Dedifferentiated amniotic fluid mesenchymal stem cell (primary cell): ENCODE measurements around the gene MIER1.
"Not testable (repeated sequence)": the region's sequence is repeated elsewhere in the genome, so short reads cannot be mapped to it uniquely, and the experiment has no call there.

Experiments
- DNase-seq: peaks from one replicate; pipeline ENCODE4 v3.0.0-alpha.2; 2016; ENCODE audit errors: extremely low spot score

MIER1 gene

DNA sequence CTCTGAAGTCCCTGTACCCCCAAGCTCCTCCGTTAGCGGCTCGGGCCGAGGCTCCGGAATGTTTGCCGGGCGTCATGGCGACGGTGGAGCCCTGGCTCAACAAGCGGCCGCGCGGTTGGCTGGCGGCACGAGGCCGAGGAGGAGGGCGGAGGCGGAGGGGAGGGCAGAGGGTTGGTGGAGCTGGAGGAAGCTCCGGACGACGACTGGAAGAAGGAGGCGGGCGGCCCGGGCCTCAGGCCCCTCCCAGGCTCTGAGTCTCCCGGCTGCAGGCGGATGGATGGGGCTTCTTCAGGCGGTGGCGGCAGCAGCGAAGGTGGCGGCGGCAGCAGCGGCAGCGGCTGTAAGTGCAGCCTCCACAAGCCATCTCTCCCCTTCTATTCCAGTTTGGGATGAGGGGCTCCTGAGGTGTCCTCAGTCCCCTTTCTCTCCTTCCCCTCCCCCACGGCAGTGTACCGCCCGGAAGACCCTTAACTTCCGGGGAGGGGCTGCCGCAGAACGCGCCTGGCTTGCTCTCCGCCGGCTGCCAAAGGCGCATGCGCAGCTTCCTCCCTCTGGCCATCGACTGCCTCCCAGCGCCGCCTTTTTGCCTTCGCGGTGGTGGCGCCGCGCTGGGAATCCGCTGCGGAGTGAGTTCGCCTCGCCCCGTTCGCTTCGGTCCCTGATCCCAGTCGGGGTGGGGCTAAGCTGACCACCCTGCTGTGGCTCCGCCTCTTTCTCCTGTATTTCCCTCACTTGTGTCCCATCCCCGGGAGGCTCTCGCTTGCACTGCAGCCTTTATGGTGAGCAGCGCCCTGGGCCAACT is at the start of gene MIER1, which contains the start of gene DNAI4:
Gene MIER1 (plus strand): TSS at position 235 of the 802 bp plus-strand sequence. CDS start 39 bp downstream, at position 274.
Gene DNAI4 (minus strand): TSS at position 101 of the 802 bp plus-strand sequence. CDS start 25 bp downstream, at position 76.
- peak; percentile 98 for DNase-seq

DNA sequence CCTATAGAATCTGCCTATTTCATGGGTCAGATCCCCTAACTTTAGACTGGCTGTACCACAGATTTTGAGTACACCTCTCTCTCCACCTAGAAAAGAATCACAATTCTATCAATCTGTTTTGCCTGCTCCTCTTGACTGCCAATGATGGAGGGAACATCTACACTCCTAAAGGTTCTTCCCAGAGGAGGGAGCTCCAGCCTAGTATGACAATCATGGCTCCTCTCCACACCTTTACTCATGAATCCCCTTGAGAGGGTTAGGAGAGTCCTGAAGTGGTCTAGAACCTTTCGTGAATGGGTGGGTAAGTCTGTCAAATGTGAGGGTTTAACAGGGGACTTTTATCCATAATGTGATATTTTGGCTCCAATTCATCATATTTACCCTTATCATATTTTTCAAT is 48.1 kb upstream of the MIER1 start:
- no peak for DNase-seq

DNA sequence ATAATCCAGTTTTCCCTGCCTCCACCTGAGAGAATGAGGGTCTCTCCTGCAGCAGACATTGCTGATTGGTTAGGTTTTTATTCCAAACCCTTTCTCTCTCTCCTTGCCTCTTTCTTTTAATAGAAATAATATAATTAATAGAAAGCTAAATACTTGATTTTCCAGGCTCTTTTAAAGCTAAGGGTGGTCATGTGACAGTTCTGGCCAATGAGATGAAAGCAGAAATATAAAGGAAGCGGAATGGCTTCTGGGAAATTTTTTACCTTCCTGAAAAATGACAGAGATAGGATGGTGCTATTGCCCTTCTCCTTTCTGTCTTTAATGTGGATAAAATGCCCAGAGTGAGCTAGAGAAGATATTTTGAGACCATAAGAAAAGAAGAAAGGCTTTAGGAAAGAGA is 35.8 kb upstream of the MIER1 start:
- DNase-seq: no peak

DNA sequence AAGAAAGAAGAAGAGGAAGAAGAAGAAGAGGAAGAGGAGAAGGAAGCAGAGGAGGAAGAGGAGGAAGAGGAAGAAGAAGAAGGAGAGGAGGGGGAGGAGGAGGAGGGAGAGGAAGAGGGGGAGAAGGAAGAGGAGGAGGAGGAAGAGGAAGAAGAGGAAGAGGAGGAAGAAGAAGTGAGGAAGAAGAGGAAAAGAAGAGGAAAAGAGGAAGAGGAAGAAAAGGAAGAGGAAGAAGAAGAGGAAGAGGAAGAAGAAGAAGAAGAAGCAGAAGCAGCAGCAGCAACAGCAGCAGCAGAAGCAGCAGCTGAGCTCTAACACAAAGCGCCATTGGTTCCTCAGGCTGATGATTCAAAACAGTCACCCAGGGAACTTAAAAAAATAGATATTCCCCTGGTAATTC is 34.2 kb upstream of the MIER1 start:
- no peak for DNase-seq

DNA sequence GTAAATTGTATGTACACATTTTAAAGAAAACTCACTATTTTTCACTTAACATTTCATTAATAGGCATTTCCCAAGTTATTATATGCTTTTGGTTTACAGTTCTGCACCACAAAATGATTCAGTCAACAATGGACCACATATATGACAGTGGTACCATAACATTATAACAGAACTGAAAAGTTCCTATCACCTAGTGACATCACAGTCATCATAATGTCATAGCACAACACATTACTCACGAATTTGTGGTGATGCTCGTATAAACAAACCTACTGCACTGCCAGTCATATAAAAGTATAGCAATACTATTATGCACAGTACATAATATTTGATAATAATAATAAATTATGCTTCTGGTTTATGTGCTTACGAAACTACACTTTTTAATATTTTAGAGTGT is 31.1 kb upstream of the MIER1 start:
- no peak for DNase-seq

DNA sequence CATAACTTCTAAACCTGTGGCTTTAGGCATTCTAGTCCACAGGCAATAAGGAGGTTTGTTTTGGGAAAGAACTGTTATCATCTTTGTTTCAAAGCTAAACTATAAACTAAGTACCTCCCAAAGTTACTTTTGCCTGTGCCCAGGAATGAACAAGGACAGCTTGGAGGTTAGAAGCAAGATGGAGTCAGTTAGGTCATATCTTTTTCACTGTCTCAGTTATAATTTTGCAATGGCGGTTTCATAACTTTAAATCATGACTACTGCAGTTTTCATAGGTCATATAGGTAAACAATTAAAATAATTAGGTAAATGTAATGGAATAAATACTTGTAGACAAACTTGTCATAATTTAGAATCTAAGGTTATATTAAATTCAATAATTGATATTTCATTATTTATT is 9.6 kb upstream of the MIER1 start:
- DNase-seq: not testable (repeated sequence)

DNA sequence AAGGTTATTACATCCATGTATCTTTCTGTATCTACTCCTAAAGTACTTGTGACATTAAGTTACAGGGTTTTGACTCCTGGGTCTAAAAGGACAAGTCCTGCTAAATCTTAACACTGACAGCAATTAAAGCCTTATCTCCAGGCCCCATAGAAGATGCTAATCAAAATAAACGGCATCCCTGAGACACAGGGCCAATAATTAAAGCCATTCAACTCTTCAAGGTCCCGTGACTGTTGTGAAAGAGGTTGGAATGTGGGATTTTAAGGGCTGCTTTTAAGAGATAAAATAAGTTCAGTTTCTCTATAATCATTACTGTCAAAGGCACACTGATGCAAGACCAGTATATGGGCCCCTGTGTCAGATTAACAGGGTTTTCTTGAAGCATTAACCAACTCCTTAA is 8.5 kb upstream of the MIER1 start:
- DNase-seq: no peak

DNA sequence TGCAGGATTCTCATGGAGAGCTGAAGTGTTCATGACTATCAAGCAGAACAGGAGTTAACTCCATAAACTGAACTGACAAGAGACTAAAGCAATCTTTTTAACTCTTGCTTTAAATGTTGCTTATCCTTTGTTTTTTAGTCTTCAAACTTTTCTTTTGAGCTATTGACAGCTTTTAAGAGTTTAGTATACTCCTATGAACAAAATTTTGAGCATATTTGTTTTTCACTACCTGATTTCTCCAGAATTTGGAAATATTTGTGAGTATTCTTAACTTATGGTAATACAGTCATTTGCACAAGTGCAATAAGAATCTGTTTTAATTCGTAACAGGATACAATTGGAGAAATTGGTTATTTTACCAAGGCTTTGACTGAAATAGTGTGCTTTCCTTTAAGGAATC is 7.3 kb upstream of the MIER1 start:
- no peak for DNase-seq

DNA sequence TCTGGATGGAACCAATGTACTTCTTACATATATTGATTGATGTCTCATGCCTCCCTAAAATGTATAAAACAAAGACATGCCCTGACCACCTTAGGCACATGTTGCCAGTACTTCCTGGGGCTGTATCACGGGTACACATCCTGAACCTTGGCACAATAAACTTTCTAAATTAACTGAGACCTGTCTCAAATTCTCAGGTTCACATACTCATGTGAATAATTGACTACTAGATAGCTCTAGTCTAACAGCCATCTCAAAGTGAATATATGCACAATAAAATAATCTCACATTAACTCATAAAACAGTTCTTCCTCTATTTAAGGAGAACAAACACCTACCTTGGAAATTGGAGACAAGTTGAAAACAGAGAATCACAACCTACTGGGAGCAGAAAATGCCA is 5.7 kb upstream of the MIER1 start:
- no peak for DNase-seq

DNA sequence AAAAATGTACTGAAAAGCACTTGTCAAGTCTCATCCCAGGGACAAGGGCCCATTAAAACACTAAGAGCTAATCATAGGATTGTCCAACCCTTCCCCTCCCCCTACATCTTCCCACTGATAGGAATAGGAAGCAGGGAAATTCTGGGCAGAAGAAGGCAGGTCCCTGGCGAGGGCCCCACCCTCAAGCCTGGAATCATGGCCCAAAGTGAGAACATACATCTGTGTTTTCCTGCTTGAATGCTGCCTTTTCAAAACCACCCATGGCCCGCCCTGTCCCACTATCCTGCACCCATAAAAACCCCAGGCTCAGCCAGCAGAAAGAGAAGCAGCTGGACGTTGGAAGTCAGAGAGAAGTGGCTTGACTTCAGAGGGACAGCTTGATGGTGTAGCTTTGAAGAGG is 5.0 kb upstream of the MIER1 start:
- no peak for DNase-seq

DNA sequence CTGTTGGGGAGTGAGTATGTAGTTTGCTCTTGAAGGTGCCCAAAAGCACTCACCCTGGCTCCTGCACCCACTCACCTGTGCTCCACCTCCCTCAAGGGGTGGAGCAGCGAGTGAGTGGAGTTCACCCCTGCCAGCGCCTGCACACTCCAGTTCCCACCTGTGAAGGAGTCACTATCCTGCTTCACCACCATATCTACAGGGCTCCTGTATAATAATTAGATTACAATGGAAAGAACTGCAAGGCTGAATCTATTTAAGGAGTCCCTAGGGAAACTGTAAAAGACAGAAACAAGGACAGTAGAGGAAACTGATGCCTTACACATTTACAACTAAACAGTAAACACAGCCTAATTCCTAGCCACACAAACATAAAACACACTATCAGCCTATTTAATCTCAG is 4.2 kb upstream of the MIER1 start:
- no peak for DNase-seq

DNA sequence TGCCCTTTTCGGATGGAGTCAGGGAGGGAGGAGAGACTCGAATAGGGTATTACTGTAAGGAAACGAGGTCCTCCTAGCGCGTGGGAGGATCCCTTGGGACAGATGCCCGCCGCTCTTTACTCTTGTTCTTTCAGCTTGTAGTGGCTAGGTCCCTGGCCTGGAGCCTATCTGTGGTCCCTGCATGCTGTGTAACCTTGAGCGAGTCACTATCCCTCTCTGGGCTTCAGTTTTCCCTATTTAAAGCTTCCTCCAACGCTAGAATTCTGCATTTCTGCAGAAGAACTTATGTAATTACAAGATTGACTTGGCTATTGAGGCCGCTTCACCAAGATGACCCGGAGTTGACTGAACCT is 744 bp downstream of the MIER1 start:
- no peak for DNase-seq

DNA sequence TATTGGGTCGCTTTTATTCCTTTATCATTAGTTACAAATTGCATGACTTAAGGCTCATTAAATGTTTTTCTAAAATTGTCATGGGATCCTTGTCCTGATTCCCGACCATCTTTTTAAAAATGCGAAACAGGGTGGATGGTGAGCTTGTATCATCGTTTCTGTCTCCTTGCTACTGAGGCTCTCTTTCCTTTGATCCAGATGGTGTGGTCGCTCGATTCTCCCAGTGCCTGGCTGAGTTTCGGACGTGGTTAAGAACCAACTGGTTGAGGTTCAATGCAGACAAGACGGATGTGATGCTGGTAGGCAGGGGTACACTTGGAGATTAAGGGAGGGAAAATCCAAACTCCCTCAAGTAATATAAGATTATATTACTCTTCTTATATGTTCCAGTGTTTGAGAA is 1.2 kb downstream of the MIER1 start:
- no peak for DNase-seq

DNA sequence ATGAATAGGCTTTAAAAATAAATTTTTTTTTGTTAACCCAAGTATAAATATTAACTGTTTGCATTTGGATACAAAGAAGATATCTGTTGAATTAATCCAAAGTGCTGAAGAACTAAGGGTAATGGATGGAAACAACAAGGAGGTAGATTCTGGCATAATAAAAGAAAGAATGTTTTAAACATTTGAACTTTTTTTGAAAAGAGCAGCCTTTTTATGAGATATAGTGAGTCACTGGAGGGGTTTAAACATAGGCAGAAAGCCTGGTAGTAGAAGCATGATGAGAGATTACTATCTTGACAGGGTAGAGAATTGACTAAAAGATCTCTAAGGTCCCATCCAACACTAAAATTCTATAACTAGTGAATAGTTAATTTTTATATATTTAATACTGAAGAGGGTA is 2.7 kb downstream of the MIER1 start:
- DNase-seq: no peak

DNA sequence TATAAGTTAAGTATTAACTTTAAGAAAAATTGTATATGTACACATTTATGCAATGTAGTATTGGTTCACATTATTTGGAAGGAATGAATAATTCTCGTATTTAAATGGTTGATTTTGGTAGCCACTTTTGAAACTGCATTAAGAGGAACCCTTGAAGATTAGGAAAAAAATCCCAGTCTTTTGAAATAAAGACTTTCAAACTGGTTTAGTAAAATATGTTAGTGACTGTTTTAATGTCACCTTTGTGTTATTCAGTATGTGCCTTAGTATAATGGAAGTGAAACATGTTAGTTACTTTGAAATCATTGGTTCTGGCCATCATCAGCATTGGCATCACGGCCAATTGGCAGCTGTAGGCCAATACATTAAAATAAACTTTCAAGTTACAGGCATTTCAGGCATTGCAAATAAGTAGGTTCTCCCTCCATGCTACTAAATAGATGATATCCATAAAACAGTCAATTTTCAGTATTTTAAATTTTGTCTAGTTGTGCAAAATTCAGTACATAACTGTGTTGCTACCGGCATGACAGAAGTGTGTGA is 4.4 kb downstream of the MIER1 start:
- DNase-seq: no peak

DNA sequence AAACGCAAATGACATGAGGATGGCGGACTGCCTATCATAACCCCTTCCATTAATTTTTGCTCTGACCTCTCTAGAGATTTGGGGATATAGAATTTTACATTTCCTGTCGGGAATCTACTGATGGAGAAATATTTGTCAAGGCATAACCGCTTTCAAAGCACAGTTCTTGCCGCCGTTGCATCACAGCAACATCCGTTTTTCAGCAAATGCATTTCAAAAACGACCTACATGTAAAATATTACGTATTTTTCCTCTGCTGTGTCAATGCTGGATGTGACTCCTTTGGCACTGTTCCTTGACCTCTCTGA is 4.9 kb downstream of the MIER1 start:
- DNase-seq: no peak

DNA sequence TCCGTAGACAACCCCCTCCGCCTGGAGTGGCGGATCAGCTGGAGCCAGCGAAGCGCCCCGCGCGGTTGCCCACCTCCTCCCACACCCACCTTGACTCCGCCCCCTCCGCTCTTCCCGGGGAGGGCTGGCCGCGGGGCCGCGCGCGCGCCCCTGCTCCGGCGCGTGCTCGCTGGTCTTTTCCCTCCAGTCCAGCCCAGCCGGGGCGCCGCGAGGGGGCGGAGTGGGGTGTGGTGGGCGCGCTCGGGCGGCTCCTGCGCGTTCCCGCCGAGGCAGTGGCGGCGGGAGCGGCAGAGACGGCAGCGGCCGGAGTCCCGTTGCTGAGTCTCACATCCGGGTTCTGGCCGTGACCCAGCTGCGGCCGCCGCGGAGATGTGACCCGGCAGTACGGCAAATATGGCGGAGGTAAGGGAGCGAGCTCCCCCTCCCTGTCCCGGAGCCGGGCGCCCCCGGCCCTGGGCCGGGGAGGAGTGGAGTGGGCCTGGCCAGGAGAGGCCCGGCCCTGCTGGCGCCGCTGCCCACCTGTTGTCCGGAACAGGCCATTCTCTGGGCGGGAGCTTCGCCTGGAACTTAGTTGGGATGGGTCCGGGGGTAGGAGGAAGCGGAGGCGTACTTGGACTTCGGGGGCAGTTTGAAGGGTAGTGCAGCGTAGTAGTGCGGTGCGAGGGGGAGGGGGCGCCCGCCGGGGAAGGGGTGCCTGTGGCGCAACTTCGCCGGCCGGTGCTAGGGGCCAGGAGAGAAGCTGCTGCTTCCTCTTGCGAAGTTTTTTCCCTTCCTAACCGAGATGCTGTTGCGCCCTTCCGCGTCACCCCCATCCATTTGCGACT is 5.4 kb downstream of the MIER1 start:
- peak; percentile 84 for DNase-seq

DNA sequence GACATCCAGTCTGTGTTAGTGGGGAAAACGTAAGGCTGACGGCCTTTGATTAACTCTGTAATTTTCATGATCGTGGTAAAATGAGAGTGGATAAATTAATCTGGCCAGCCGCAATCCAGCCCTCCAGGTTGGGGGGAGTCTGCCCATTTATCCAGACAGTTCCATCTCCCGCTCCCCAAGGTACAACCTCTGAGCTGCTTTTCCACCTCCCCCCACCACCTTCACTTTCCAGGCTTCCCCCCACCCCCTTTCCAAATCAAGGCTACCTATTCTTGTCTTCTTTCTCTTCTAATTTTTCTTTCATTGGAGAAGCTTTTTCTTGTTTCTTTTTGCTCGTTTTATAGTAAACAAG is 6.0 kb downstream of the MIER1 start:
- no peak for DNase-seq

DNA sequence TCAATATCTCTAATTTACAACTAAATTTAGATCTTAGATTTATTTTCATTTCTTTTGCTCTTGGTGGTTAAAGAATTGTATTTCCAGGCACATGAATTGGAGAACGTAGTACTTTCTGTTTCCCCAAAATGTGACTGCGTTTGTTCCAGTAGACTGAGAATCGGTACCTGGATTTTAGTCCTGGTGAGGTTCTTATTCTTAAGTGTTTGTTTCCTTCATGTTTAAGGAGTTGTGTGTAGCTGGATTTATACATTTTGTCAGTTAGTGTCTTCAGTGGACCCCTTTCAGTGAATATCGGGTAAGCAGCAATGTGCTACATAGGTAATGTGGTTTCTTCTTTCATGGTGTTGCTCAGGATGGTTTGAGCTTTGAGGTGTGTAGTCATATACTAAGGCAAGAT is 6.8 kb downstream of the MIER1 start:
- DNase-seq: no peak

DNA sequence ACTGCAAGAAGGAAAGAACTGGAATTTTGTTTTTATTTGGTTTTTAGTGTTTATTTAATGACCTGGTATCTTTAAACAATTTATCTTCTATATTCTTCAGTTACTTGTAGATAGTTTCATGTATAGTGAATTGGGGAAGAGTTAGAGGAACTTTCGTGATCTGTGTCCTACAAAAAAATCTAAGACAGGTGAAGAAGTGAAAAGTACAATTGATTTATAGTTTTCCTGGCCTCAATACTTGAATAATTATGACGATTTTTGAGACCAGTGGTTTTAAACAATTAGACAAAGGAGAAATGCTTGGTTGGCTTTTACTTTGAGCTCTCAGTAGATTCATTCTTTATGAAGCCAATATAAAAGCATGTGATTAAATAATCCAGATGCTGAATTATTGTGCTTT is 7.5 kb downstream of the MIER1 start:
- DNase-seq: no peak

DNA sequence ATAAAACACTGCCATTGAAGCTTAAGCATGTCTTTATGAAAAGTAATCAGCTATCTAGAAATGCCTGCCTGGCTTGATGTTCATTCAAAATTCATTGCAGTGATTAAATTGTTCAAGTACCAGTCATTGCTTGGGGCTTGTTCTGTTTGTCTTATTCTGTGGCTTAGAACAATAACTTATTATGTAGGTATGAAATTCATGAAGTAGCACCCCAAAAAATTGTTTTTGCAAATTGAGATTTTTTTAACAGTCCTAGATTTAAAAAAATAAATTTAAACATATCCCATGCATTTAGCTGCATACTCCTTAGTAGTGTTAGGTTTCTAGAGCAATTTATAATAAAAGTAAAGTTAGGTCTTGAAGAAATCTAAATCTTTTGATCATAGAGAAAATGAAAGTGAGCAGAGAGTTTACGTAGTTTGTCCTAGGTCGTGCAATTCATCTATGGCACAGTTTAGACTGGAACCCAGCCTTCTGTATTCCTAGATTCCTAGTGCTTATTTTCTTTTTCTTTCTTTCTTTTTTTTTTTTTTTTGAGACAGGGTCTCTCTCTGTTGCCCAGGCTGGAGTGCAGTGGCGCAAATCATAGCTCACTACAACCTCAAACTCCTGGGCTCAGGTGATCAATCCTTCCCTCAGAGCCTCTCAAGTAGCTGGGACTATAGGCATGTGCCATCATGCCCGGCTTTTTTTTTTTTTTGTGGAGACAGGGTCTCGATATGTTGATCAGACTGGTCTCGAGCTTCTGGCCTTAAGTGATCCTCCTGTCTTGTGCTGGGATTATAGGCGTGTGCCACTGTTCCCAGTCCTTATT is 9.3 kb downstream of the MIER1 start:
- no peak for DNase-seq

DNA sequence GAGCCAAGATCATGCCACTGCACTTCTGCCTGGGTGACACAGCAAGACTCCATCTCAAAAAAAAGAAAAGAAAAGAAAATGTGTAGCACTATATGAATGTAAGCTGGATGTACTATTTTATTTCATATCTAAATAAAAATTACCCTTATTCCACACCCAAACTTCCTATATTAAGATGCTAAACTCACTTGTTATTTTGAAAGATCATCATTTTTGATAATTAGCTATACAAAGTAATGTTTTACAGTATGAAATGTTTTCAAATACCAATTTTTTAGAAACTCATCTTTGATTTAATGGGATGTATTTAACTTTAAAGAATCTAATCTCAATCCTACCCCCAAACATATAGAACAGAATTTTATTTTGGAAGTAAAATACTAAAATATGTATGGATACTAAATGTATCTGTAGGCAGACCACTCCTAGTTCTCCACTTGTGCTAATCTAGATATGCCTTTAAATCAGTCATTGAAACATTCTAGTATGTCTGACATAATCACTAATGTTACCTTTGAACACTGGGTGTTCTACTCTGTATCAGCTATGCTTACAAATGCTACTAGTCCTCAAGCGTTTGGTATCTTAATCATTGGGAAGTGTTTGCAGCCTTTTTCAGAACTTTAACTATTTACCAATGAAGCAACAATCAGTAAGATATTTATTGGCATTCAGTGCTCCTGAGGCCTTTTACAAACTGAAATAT is 12.9 kb downstream of the MIER1 start:
- DNase-seq: no peak
